Measurements from ENCODE around the gene HMGCS2. TPM values are rescaled to one million over a fixed set of nuclear protein-coding genes. Genes with fewer than 3 reads are reported as not detected.

The HMGCS2 gene
- total and polyA plus RNA-seq, 2 experiments from 2014 or later: not detected

DNA sequence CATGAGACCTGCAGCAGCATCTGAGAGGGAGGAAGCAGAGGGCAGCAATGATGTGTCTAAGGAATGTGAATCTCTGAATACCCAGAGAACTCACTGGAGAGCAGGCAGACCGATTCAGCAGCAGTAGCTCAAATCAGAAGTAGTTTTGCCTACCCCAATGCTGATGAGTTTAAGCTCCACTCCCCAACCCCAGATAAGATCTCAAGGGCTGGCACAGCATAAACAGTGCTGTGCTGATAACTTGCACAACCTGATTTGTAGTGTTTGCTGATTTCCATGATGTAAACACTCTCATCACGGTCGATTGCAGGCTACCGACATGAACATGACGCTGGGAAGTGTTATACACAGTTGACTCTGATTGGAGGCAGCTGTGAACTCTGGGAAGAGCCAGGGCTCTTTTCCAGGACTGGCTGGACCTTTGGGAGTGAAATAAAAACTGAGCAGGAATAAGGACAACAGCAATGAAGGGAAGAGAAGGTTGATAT is 11.2 kb upstream of the HMGCS2 start:
- H3K27me3 ChIP-seq (replicated peaks; ENCODE audit: insufficient read depth): no peaks in the 10 kb centered on the region
- H2AFZ ChIP-seq: peak overlapping the region; percentile 95
- peak overlapping the region; percentile 52 for H3K9ac ChIP-seq
- TF ChIP-seq EZH2 (IDR thresholded peaks at IDR 0.05; ENCODE audit: insufficient read depth, poor library complexity, severe bottlenecking) (no peak), EZH2phosphoT487 (IDR thresholded peaks at IDR 0.05; ENCODE audit: insufficient read depth, low read depth) (no peak)
- peak; percentile 67 for DNase-seq
- no peaks in the 10 kb centered on the region for H3K9me3 ChIP-seq (ENCODE audit: low read depth)
- H3K4me2 ChIP-seq (ENCODE audit: unreplicated experiment): peak overlapping the region; percentile 81
- no peaks in the 10 kb centered on the region for H3K9me2 ChIP-seq (ENCODE audit: insufficient read depth)
- H3K4me3 ChIP-seq: peak overlapping the region; percentile 62
- no peaks in the 10 kb centered on the region for H3K36me3 ChIP-seq (ENCODE audit: low read depth)
- WGBS, 2 experiments (ENCODE audit: low coverage in 1 of 2, low lambda C conversion rate in 2 of 2, missing lambda C conversion rate in 2 of 2): 1% methylated on average over 5 of the region's 5 CpGs
- H3K79me2 ChIP-seq (ENCODE audit: insufficient read depth): no peaks in the 10 kb centered on the region
- H3K4me1 ChIP-seq (ENCODE audit: insufficient read depth): peaks cover 11% of the 10 kb centered on the region; the same call in 1 of the 2 replicates
- H3K27ac ChIP-seq: peak overlapping the region; percentile 31; the same call in 1 of the 2 replicates
- H3F3A ChIP-seq (ENCODE audit: insufficient read depth): peaks cover 20% of the 10 kb centered on the region; the same call in 1 of the 2 replicates
- in situ Hi-C loops (cut with MboI): no loop called here
- no peaks in the 10 kb centered on the region for H4K20me1 ChIP-seq (ENCODE audit: insufficient read depth)

DNA sequence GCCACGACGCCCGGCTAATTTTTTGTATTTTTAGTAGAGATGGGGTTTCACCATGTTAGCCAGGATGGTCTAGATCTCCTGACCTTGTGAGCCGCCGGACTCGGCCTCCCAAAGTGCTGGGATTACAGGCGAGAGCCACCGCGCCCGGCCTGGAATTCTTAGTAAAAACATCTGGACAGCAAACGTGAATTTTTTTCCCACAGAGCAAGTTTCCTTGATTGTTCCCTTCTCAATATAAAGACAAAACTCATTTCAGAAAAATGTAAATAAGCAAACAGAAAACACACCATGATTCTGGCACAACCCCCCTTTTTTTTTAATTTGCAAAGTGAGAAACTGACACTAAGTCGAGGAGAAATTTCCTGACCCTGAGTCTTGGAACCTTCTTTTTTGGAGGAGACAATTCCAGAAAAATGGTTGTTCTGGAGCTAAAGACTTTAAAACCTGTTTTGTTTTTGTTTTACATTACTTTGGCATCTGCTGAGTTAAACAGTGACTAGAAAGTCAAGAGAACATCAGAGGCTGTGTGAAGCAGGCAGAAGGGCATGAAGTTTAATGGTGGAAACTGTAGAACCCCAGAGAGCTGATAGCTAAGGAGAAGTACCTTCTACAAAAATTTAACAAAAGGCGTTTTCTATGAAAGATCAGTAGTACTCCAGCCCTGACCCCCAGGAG is 10.3 kb upstream of the HMGCS2 start:
- Histone ChIP-seq H3K27me3 (replicated peaks; ENCODE audit: insufficient read depth) (no peaks in the 10 kb centered on the region), H3K4me2 (ENCODE audit: unreplicated experiment) (no peak overlapping the region), H3F3A (ENCODE audit: insufficient read depth) (peaks cover 21% of the 10 kb centered on the region; the same call in 1 of the 2 replicates), H3K9me2 (ENCODE audit: insufficient read depth) (no peaks in the 10 kb centered on the region), H3K4me1 (ENCODE audit: insufficient read depth) (peaks cover 15% of the 10 kb centered on the region), H3K9me3 (ENCODE audit: low read depth) (no peaks in the 10 kb centered on the region), H3K4me3 (no peak overlapping the region), H3K79me2 (ENCODE audit: insufficient read depth) (no peaks in the 10 kb centered on the region), H3K36me3 (ENCODE audit: low read depth) (no peaks in the 10 kb centered on the region), H4K20me1 (ENCODE audit: insufficient read depth) (no peaks in the 10 kb centered on the region), H2AFZ (peak overlapping the region; percentile 95), H3K9ac (no peak overlapping the region), H3K27ac (no peak overlapping the region)
- in situ Hi-C loops (cut with MboI): no loop called here
- no peak for DNase-seq
- TF ChIP-seq EZH2 (IDR thresholded peaks at IDR 0.05; ENCODE audit: insufficient read depth, poor library complexity, severe bottlenecking) (no peak), EZH2phosphoT487 (IDR thresholded peaks at IDR 0.05; ENCODE audit: insufficient read depth, low read depth) (no peak)
- 79 to 80% methylated on average over 13 of the region's 13 CpGs for WGBS, 2 experiments (ENCODE audit: low coverage in 1 of 2, low lambda C conversion rate in 2 of 2, missing lambda C conversion rate in 2 of 2)

GRCh38 chr1:119778359-119778758 is 9.7 kb upstream of the HMGCS2 start:
- TF ChIP-seq EZH2phosphoT487 (IDR thresholded peaks at IDR 0.05; ENCODE audit: insufficient read depth, low read depth): no peak
- TF ChIP-seq EZH2 (IDR thresholded peaks at IDR 0.05; ENCODE audit: insufficient read depth, poor library complexity, severe bottlenecking): no peak
- no peaks in the 10 kb centered on the region for H3K79me2 ChIP-seq (ENCODE audit: insufficient read depth)
- no peak overlapping the region for H3K4me2 ChIP-seq (ENCODE audit: unreplicated experiment)
- no peaks in the 10 kb centered on the region for H3K36me3 ChIP-seq (ENCODE audit: low read depth)
- H3K9me3 ChIP-seq (ENCODE audit: low read depth): no peaks in the 10 kb centered on the region
- WGBS, 2 experiments (ENCODE audit: low coverage in 1 of 2, low lambda C conversion rate in 2 of 2, missing lambda C conversion rate in 2 of 2): 90 to 91% methylated on average over 6 of the region's 6 CpGs
- no peaks in the 10 kb centered on the region for H4K20me1 ChIP-seq (ENCODE audit: insufficient read depth)
- peaks cover 24% of the 10 kb centered on the region; the same call in 1 of the 2 replicates for H3F3A ChIP-seq (ENCODE audit: insufficient read depth)
- no peaks in the 10 kb centered on the region for H3K9me2 ChIP-seq (ENCODE audit: insufficient read depth)
- DNase-seq: no peak
- no peak overlapping the region for H3K4me3 ChIP-seq
- H2AFZ ChIP-seq: no peak overlapping the region
- H3K4me1 ChIP-seq (ENCODE audit: insufficient read depth): peaks cover 22% of the 10 kb centered on the region
- no peak overlapping the region for H3K27ac ChIP-seq
- in situ Hi-C loops (cut with MboI): no loop called here
- H3K27me3 ChIP-seq (replicated peaks; ENCODE audit: insufficient read depth): no peaks in the 10 kb centered on the region
- no peak overlapping the region for H3K9ac ChIP-seq

- Histone ChIP-seq H2AFZ (no peak overlapping the region), H3K27ac (no peak overlapping the region), H3K9me2 (ENCODE audit: insufficient read depth) (no peaks in the 10 kb centered on the region), H3K9me3 (ENCODE audit: low read depth) (no peaks in the 10 kb centered on the region), H3F3A (ENCODE audit: insufficient read depth) (peaks cover 17% of the 10 kb centered on the region; the same call in 1 of the 2 replicates), H4K20me1 (ENCODE audit: insufficient read depth) (no peaks in the 10 kb centered on the region), H3K9ac (no peak overlapping the region), H3K79me2 (ENCODE audit: insufficient read depth) (no peaks in the 10 kb centered on the region), H3K4me2 (ENCODE audit: unreplicated experiment) (no peak overlapping the region), H3K4me3 (no peak overlapping the region), H3K4me1 (ENCODE audit: insufficient read depth) (peaks cover 23% of the 10 kb centered on the region), H3K36me3 (ENCODE audit: low read depth) (no peaks in the 10 kb centered on the region), H3K27me3 (replicated peaks; ENCODE audit: insufficient read depth) (no peaks in the 10 kb centered on the region)
- in situ Hi-C loops (cut with MboI): no loop called here
- 90 to 94% methylated on average over 7 of the region's 7 CpGs for WGBS, 2 experiments (ENCODE audit: low coverage in 1 of 2, low lambda C conversion rate in 2 of 2, missing lambda C conversion rate in 2 of 2)
- TF ChIP-seq EZH2phosphoT487 (IDR thresholded peaks at IDR 0.05; ENCODE audit: insufficient read depth, low read depth) (no peak), EZH2 (IDR thresholded peaks at IDR 0.05; ENCODE audit: insufficient read depth, poor library complexity, severe bottlenecking) (no peak)
- DNase-seq: no peak
Observed at GRCh38 chr1:119774746-119775490, 6.2 kb upstream of the HMGCS2 start.
